Fibroblast of lung (primary cell): Measurements from ENCODE around the gene PRODH2. TPM values are rescaled to one million over a fixed set of nuclear protein-coding genes. Genes with fewer than 3 reads are reported as not detected.

Experiments used
- DNase-seq, 2 donors: peaks; one replicate each; pipeline versions ENCODE4 v3.0.0 to v3.0.0-alpha.2; 2010; ENCODE audit warnings: low read depth in 2 of 2
- H2AFZ ChIP-seq: 2 replicates; pipeline ENCODE4 v1.5.1; 2012; ENCODE audit warnings: low read length, control low read depth, inconsistent platforms
- H3K27ac ChIP-seq: 2 replicates; pipeline ENCODE4 v1.5.1; 2011; ENCODE audit warnings: low read length, control low read depth; ENCODE audit not compliant: insufficient read depth
- H3K27me3 ChIP-seq: 2 replicates; pipeline ENCODE4 v1.5.1; 2011; ENCODE audit warnings: mild to moderate bottlenecking, low read length; ENCODE audit not compliant: control insufficient read depth, insufficient read depth
- H3K36me3 ChIP-seq: 2 replicates; pipeline ENCODE4 v1.5.1; 2011; ENCODE audit warnings: low read length; ENCODE audit not compliant: control insufficient read depth, insufficient read depth
- H3K4me1 ChIP-seq: 2 replicates; pipeline ENCODE4 v1.5.1; 2011; ENCODE audit warnings: low read length; ENCODE audit not compliant: control insufficient read depth, insufficient read depth; ENCODE audit errors: extremely low read depth
- H3K4me2 ChIP-seq: 2 replicates; pipeline ENCODE4 v1.5.1; 2011; ENCODE audit warnings: low read length, control low read depth; ENCODE audit not compliant: insufficient read depth; ENCODE audit errors: extremely low read depth
- H3K4me3 ChIP-seq, 4 experiments: fragments of 200-600 bp in 1 of 4; sonication (generic) in 1 of 4; replicated peaks in 1 of 4; 2 replicates each; pipeline ENCODE4 v1.5.1; 2011 to 2016; ENCODE audit warnings: low read length in 4 of 4, low read depth in 3 of 4, mild to moderate bottlenecking in 3 of 4, control low read depth in 2 of 4, inconsistent platforms in 1 of 4, mixed read lengths in 1 of 4; ENCODE audit not compliant: insufficient read depth in 1 of 4; ENCODE audit errors: control extremely low read depth in 1 of 4
- H3K79me2 ChIP-seq: 2 replicates; pipeline ENCODE4 v1.5.1; 2012; ENCODE audit warnings: mild to moderate bottlenecking, low read length, inconsistent platforms; ENCODE audit not compliant: control insufficient read depth, insufficient read depth
- H3K9ac ChIP-seq: 2 replicates; pipeline ENCODE4 v1.5.1; 2011; ENCODE audit warnings: mild to moderate bottlenecking, low read length, control low read depth; ENCODE audit not compliant: insufficient read depth
- H3K9me3 ChIP-seq: 2 replicates; pipeline ENCODE4 v1.5.1; 2012; ENCODE audit warnings: low read depth, low read length; ENCODE audit not compliant: control insufficient read depth, insufficient read depth
- H4K20me1 ChIP-seq: 2 replicates; pipeline ENCODE4 v1.5.1; 2011; ENCODE audit warnings: low read length; ENCODE audit not compliant: control insufficient read depth, insufficient read depth; ENCODE audit errors: extremely low read depth
- EZH2 ChIP-seq: IDR thresholded peaks from 2 replicates; pipeline ENCODE4 v1.5.1; 2012; ENCODE audit warnings: low read length, control low read depth, mild to moderate bottlenecking; ENCODE audit errors: missing control alignments
- polyA plus RNA-seq, 2 donors: library from polyadenylated mRNA; depleted of rRNA in 1 of 2; stranded (reverse) in 1 of 2; unstranded in 1 of 2; fragments of >200 nt; gene quantifications; 2 replicates each; pipeline ENCODE4 v1.2.1, GENCODE V29; 2011 to 2012; ENCODE audit warnings: missing spikeins in 1 of 2
- total RNA-seq: library from RNA; depleted of rRNA; stranded (reverse); fragments of >200 nt; gene quantifications from 2 replicates; pipeline ENCODE4 v1.2.1, GENCODE V29; 2014
- TF ChIP-seq, protein P1 (sequence below), 2 donors: IDR thresholded peaks in 1 of 2; conservative IDR thresholded peaks in 1 of 2; 1 replicate in 1 of 2; 2 replicates in 1 of 2; pipeline ENCODE4 v1.5.1; 2011 to 2012; ENCODE audit warnings: low read length in 2 of 2, control low read depth in 1 of 2, inconsistent platforms in 1 of 2, low read depth in 1 of 2, mild to moderate bottlenecking in 1 of 2

Gene PRODH2
- total and polyA plus RNA-seq, 2 donors (not counting 1 experiment from before 2014, with no cell fraction given) = not detected

DNA sequence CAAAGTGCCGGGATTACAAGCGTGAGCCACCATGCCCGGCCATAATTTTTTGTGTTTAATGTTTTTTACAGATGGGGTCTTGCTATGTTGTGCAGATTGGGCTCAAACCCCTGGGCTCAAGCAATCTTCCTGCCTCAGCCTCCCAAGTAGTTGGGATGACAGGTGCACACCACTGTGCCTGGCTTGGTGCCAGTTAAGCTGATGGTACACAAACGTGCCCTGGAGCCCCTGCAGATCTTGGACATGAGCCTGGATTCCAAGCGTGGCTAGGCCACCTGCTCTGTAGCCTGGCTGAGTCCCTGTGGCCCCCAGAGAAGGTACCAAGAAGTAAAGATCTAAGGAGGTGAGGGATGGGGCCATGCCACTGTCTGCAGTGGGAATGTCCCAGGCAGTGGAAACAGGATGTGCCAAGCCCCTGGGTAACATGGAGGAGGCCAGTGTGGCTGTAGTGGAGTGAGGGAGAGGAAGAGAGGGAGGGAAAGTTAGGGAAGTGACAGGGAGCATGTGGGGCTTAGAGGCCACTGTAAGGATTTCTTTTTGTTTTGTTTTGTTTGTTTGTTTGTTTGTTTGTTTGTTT lies 7.0 kb downstream of the PRODH2 start:
- H4K20me1 ChIP-seq = no peaks in the 10 kb centered on the region
- no peaks in the 10 kb centered on the region for H3K79me2 ChIP-seq
- H3K27ac ChIP-seq = no peak overlapping the region
- no peak for DNase-seq
- no peak overlapping the region for H2AFZ ChIP-seq
- H3K9ac ChIP-seq = no peak overlapping the region
- no peaks in the 10 kb centered on the region for H3K36me3 ChIP-seq
- no peak overlapping the region for H3K4me3 ChIP-seq
- no peak for TF ChIP-seq EZH2
- TF ChIP-seq, protein P1, sequence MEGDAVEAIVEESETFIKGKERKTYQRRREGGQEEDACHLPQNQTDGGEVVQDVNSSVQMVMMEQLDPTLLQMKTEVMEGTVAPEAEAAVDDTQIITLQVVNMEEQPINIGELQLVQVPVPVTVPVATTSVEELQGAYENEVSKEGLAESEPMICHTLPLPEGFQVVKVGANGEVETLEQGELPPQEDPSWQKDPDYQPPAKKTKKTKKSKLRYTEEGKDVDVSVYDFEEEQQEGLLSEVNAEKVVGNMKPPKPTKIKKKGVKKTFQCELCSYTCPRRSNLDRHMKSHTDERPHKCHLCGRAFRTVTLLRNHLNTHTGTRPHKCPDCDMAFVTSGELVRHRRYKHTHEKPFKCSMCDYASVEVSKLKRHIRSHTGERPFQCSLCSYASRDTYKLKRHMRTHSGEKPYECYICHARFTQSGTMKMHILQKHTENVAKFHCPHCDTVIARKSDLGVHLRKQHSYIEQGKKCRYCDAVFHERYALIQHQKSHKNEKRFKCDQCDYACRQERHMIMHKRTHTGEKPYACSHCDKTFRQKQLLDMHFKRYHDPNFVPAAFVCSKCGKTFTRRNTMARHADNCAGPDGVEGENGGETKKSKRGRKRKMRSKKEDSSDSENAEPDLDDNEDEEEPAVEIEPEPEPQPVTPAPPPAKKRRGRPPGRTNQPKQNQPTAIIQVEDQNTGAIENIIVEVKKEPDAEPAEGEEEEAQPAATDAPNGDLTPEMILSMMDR (conservative IDR thresholded peaks at IDR 0.05 in 1 of 2, IDR thresholded peaks at IDR 0.05 in 1 of 2; ENCODE audit: low read depth in 1 of 2, low read length in 2 of 2) = no peak
- no peak overlapping the region for H3K4me2 ChIP-seq
- H3K9me3 ChIP-seq = no peaks in the 10 kb centered on the region
- H3K4me1 ChIP-seq = no peaks in the 10 kb centered on the region
- peaks cover 11% of the 10 kb centered on the region for H3K27me3 ChIP-seq

DNA sequence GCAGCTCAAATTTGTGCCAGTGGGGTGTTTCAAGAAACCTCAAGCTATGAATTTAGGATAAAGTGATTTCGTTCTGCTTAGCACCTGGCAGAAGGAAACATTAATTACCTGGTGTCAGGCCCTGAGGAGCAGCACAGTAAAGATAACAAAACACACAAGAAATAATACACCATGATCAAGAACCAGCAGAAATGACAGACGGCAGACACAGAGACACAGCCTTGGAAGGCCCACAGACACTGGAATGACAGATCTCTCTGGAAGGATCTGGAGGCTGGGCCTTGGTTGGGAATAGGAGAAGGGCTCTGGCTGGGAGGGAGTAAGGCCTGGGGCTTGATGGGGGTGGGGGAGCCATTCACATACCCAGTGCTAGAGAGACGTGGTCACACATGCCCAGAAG lies 10.8 kb downstream of the PRODH2 start:
- no peak overlapping the region for H2AFZ ChIP-seq
- no peaks in the 10 kb centered on the region for H3K36me3 ChIP-seq
- H3K79me2 ChIP-seq = no peaks in the 10 kb centered on the region
- no peak overlapping the region for H3K4me3 ChIP-seq
- H4K20me1 ChIP-seq = no peaks in the 10 kb centered on the region
- peaks cover 13% of the 10 kb centered on the region for H3K27me3 ChIP-seq
- no peak for DNase-seq
- H3K9ac ChIP-seq = no peak overlapping the region
- no peak for TF ChIP-seq EZH2
- TF ChIP-seq, protein P1 (conservative IDR thresholded peaks at IDR 0.05 in 1 of 2, IDR thresholded peaks at IDR 0.05 in 1 of 2; ENCODE audit: low read depth in 1 of 2, low read length in 2 of 2) = no peak
- no peaks in the 10 kb centered on the region for H3K9me3 ChIP-seq
- H3K4me1 ChIP-seq = no peaks in the 10 kb centered on the region
- no peak overlapping the region for H3K27ac ChIP-seq
- H3K4me2 ChIP-seq = no peak overlapping the region

GRCh38 chr19:35797663-35798062 lies 15.0 kb downstream of the PRODH2 start:
- no peak overlapping the region for H3K4me2 ChIP-seq
- H3K9ac ChIP-seq = no peak overlapping the region
- no peak overlapping the region for H3K27ac ChIP-seq
- peaks cover 21% of the 10 kb centered on the region for H3K27me3 ChIP-seq
- no peaks in the 10 kb centered on the region for H3K79me2 ChIP-seq
- no peak overlapping the region for H3K4me3 ChIP-seq
- no peak for TF ChIP-seq EZH2
- TF ChIP-seq, protein P1 (conservative IDR thresholded peaks at IDR 0.05 in 1 of 2, IDR thresholded peaks at IDR 0.05 in 1 of 2; ENCODE audit: low read depth in 1 of 2, low read length in 2 of 2) = no peak
- H3K36me3 ChIP-seq = no peaks in the 10 kb centered on the region
- H3K4me1 ChIP-seq = peaks cover 3% of the 10 kb centered on the region
- no peak for DNase-seq
- no peaks in the 10 kb centered on the region for H4K20me1 ChIP-seq
- H2AFZ ChIP-seq = no peak overlapping the region
- H3K9me3 ChIP-seq = no peaks in the 10 kb centered on the region
